ENCODE measurements around the gene SEC61B. TPM values are rescaled to one million over a fixed set of nuclear protein-coding genes. Genes with fewer than 3 reads are reported as not detected.

The SEC61B gene
- total and polyA plus RNA-seq, 9 of the 15 experiments (the other 6 are each of a cell fraction or from before 2014, with no cell fraction given): 57.8 to 262 (median 172) TPM

DNA sequence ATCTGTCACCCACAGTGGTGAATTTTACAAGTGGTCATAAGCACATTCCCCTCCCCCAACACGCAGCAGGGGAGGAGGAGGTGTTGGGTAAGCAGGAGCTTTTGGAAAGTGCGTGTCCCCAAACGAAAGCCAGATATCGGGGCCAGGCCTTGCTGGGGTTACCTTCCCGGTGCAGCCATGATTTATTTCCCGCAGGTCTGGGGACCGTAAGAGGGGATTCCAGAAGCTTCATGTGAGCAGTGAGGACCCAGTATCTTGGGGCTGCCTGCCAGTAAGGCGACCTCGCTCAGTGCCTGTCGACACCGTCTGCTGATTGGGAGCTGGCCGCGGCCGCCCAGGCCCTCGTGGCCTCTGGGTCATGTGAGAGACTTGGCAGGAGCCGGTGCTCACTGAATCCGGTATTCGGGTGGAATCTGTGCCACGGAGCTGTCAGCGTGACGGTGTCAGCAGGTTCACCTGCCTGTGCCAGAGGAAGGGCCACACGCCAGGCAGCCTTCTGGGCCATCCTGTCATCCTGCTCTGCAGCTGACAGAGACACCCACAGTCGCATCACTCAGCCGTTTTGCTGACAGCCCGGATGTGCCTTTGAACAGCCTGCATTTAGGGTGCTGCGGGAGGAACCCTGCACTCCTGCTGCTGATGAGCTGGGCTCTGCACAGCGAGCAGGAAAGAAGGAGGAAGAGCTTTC, 37.3 kb downstream of the SEC61B start (continued):
- peak; percentile 83 for TF ChIP-seq CREB3 (tag; conservative IDR thresholded peaks at IDR 0.05; ENCODE audit: low read depth)
- no peak for TF ChIP-seq NR2C1 (IDR thresholded peaks at IDR 0.05)
- TF ChIP-seq NR2C1 (tag; IDR thresholded peaks at IDR 0.05): peak; percentile 48; the same call in 1 of the 2 replicates
- TF ChIP-seq, protein P1, sequence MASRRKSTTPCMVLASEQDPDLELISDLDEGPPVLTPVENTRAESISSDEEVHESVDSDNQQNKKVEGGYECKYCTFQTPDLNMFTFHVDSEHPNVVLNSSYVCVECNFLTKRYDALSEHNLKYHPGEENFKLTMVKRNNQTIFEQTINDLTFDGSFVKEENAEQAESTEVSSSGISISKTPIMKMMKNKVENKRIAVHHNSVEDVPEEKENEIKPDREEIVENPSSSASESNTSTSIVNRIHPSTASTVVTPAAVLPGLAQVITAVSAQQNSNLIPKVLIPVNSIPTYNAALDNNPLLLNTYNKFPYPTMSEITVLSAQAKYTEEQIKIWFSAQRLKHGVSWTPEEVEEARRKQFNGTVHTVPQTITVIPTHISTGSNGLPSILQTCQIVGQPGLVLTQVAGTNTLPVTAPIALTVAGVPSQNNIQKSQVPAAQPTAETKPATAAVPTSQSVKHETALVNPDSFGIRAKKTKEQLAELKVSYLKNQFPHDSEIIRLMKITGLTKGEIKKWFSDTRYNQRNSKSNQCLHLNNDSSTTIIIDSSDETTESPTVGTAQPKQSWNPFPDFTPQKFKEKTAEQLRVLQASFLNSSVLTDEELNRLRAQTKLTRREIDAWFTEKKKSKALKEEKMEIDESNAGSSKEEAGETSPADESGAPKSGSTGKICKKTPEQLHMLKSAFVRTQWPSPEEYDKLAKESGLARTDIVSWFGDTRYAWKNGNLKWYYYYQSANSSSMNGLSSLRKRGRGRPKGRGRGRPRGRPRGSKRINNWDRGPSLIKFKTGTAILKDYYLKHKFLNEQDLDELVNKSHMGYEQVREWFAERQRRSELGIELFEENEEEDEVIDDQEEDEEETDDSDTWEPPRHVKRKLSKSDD (conservative IDR thresholded peaks at IDR 0.05; ENCODE audit: low read length): no peak
- TF ChIP-seq NFE2L1 (tag; IDR thresholded peaks at IDR 0.05; ENCODE audit: borderline replicate concordance, low read depth): no peak
- peak; percentile 93 for TF ChIP-seq L3MBTL2 (IDR thresholded peaks at IDR 0.05)
- peak; percentile 43; the same call in 1 of the 2 replicates for TF ChIP-seq POLR2G (IDR thresholded peaks at IDR 0.05; ENCODE audit: low read depth, low read length)
- TF ChIP-seq, protein P2, sequence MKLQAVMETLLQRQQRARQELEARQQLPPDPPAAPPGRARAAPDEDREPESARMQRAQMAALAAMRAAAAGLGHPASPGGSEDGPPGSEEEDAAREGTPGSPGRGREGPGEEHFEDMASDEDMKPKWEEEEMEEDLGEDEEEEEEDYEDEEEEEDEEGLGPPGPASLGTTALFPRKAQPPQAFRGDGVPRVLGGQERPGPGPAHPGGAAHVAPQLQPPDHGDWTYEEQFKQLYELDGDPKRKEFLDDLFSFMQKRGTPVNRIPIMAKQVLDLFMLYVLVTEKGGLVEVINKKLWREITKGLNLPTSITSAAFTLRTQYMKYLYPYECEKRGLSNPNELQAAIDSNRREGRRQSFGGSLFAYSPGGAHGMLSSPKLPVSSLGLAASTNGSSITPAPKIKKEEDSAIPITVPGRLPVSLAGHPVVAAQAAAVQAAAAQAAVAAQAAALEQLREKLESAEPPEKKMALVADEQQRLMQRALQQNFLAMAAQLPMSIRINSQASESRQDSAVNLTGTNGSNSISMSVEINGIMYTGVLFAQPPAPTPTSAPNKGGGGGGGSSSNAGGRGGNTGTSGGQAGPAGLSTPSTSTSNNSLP (IDR thresholded peaks at IDR 0.05; ENCODE audit: borderline replicate concordance, low read depth, low read length): no peak
- TF ChIP-seq, protein P3, sequence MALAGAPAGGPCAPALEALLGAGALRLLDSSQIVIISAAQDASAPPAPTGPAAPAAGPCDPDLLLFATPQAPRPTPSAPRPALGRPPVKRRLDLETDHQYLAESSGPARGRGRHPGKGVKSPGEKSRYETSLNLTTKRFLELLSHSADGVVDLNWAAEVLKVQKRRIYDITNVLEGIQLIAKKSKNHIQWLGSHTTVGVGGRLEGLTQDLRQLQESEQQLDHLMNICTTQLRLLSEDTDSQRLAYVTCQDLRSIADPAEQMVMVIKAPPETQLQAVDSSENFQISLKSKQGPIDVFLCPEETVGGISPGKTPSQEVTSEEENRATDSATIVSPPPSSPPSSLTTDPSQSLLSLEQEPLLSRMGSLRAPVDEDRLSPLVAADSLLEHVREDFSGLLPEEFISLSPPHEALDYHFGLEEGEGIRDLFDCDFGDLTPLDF (CRISPR knock-in tag; IDR thresholded peaks at IDR 0.05): no peak
- 0 out of 2 replicates have a peak, but pooled peaks have one; percentile 53 for TF ChIP-seq ZNF583 (CRISPR knock-in tag; IDR thresholded peaks at IDR 0.05)
- peak; percentile 37; the same call in 1 of the 2 replicates for TF ChIP-seq TAF7 (tag; IDR thresholded peaks at IDR 0.05)
- TF ChIP-seq SMAD4 (CRISPR knock-in tag; conservative IDR thresholded peaks at IDR 0.05): peak; percentile 76
- TF ChIP-seq ZNF584 (CRISPR knock-in tag; IDR thresholded peaks at IDR 0.05; ENCODE audit: low read depth): no peak
- TF ChIP-seq ZFX (CRISPR knock-in tag; IDR thresholded peaks at IDR 0.05): peak; percentile 40
- peak; percentile 42 for TF ChIP-seq PHF20 (IDR thresholded peaks at IDR 0.05; ENCODE audit: partially characterized antibody)
- TF ChIP-seq SRSF1 (IDR thresholded peaks at IDR 0.05; ENCODE audit: low read depth, low read length): no peak
- TF ChIP-seq POLR3A (IDR thresholded peaks at IDR 0.05; ENCODE audit: borderline replicate concordance, extremely low read depth, insufficient read depth, insufficient read length): no peak
- TF ChIP-seq ZNF444 (CRISPR knock-in tag; IDR thresholded peaks at IDR 0.05): no peak
- TF ChIP-seq, protein P4, sequence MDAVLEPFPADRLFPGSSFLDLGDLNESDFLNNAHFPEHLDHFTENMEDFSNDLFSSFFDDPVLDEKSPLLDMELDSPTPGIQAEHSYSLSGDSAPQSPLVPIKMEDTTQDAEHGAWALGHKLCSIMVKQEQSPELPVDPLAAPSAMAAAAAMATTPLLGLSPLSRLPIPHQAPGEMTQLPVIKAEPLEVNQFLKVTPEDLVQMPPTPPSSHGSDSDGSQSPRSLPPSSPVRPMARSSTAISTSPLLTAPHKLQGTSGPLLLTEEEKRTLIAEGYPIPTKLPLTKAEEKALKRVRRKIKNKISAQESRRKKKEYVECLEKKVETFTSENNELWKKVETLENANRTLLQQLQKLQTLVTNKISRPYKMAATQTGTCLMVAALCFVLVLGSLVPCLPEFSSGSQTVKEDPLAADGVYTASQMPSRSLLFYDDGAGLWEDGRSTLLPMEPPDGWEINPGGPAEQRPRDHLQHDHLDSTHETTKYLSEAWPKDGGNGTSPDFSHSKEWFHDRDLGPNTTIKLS (IDR thresholded peaks at IDR 0.05; ENCODE audit: borderline replicate concordance, low read depth): peak; percentile 30; the same call in 1 of the 2 replicates
